PC-3 (cell line): Measurements from ENCODE around the gene PIGH.

Experiments used
- CTCF ChIP-seq: fragments of 300-600 bp; sonication (generic); conservative IDR thresholded peaks from 2 replicates; pipeline ENCODE4 v1.5.1; 2017; ENCODE audit warnings: antibody characterized with exemption, low read depth, mild to moderate bottlenecking, low read length
- EZH2 ChIP-seq: fragments of 300-600 bp; sonication (generic); IDR thresholded peaks from one replicate; pipeline ENCODE4 v1.6.1; 2017; ENCODE audit warnings: antibody characterized with exemption, mild to moderate bottlenecking, low read length; ENCODE audit not compliant: unreplicated experiment
- EZH2phosphoT487 ChIP-seq: fragments of 300-600 bp; sonication (generic); IDR thresholded peaks from 2 replicates; pipeline ENCODE4 v1.6.1; 2018; ENCODE audit warnings: mild to moderate bottlenecking, antibody characterized with exemption, low read length, borderline replicate concordance

DNA sequence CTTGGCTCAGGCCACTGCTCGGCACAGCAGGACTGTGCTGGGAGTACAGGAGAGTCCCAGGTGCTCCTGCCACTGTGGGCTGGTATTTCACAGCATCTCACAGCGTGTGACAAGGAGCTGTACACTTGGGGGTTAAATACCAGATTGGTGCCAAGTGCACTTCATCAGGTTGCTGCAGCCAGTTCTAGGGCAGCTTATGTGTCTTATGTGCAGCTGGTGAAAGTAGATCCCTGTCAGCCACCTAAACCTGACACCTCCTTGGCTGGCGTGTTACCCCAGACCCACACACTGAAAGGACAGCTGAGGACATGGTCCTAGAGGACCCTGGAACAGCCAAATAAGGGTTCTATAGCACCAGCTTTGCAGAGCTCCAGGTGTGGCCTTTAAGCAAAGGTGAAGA is 48.1 kb downstream of the PIGH start:
- TF ChIP-seq CTCF (no peak), EZH2 (no peak), EZH2phosphoT487 (no peak)
